ENCODE measurements around the gene EXTL2.
"Not testable (repeated sequence)": the region's sequence is repeated elsewhere in the genome, so short reads cannot be mapped to it uniquely, and the experiment has no call there.

EXTL2 gene

GRCh38 chr1:100861379-100861778 lies 33.3 kb downstream of the EXTL2 start:
- H3K4me3 ChIP-seq (ENCODE audit: low read depth, low read length), result no peak overlapping the region

GRCh38 chr1:100860397-100860991 lies 34.1 kb downstream of the EXTL2 start:
- no peak overlapping the region for H3K4me3 ChIP-seq (ENCODE audit: low read depth, low read length)

- not testable (repeated sequence) for H3K4me3 ChIP-seq (ENCODE audit: low read depth, low read length)
These were observed 39.5 kb downstream of the EXTL2 start for GRCh38 chr1:100855116-100855515.

GRCh38 chr1:100852976-100853375 lies 41.7 kb downstream of the EXTL2 start:
- no peak overlapping the region for H3K4me3 ChIP-seq (ENCODE audit: low read depth, low read length)

GRCh38 chr1:100851726-100852125 lies 42.9 kb downstream of the EXTL2 start:
- no peak overlapping the region for H3K4me3 ChIP-seq (ENCODE audit: low read depth, low read length)

- H3K4me3 ChIP-seq (ENCODE audit: low read depth, low read length), result no peak overlapping the region
These were observed 47.1 kb downstream of the EXTL2 start for GRCh38 chr1:100847361-100848082.

GRCh38 chr1:100843160-100843559 lies 51.5 kb downstream of the EXTL2 start:
- H3K4me3 ChIP-seq (ENCODE audit: low read depth, low read length), result not testable (repeated sequence)

GRCh38 chr1:100835866-100836842 lies 58.5 kb downstream of the EXTL2 start:
- no peak overlapping the region for H3K4me3 ChIP-seq (ENCODE audit: low read depth, low read length)

- H3K4me3 ChIP-seq (ENCODE audit: low read depth, low read length), result no peak overlapping the region
These were observed 59.6 kb downstream of the EXTL2 start for GRCh38 chr1:100834777-100835660.

GRCh38 chr1:100832694-100833428 lies 61.8 kb downstream of the EXTL2 start:
- no peak overlapping the region for H3K4me3 ChIP-seq (ENCODE audit: low read depth, low read length)

- not testable (repeated sequence) for H3K4me3 ChIP-seq (ENCODE audit: low read depth, low read length)
These were observed 69.0 kb downstream of the EXTL2 start for GRCh38 chr1:100825666-100826065.
